Testis (tissue), 2 donors: Measurements from ENCODE around the gene ASB6.

Experiments
- CTCF ChIP-seq, 3 experiments: fragments of 450-650 bp in 2 of 3; fragments of 200-600 bp in 1 of 3; sonication (generic) in 1 of 3; IDR thresholded peaks; one replicate each; pipeline ENCODE4 v1.5.1; 2016 to 2019; ENCODE audit warnings: antibody characterized with exemption in 3 of 3, mild to moderate bottlenecking in 2 of 3, moderate library complexity in 1 of 3
- POLR2A ChIP-seq: fragments of 450-650 bp; IDR thresholded peaks from one replicate; pipeline ENCODE4 v1.6.1; 2017; ENCODE audit warnings: antibody characterized with exemption, mild to moderate bottlenecking, moderate library complexity

GRCh38 chr9:129643706-129644105 is 1.8 kb upstream of the ASB6 start:
- no peak for TF ChIP-seq CTCF (IDR thresholded peaks at IDR 0.05)
- TF ChIP-seq POLR2A: no peak
